ENCODE measurements around the gene FAAP24.

DNA sequence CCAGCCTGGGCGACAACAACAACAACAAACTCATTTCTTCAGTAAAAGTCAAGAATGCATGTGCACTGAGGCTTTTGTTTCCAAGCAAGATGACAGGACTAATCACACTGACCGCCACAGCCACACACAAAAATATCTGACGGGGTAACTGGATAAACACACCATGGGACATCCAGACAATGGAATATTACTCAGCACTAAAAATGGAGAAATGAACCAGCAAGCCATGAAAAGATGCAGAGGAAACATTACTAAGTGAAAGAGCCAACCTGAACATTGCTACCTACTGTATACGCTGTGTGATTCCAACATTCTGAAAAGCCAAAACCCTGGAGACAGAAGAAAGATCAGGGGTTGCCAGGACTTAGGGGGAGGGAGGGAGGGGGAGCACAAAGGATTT lies 36.7 kb downstream of the FAAP24 start:
- TF ChIP-seq POLR2A (IDR thresholded peaks at IDR 0.05; ENCODE audit: extremely low read depth, insufficient read length): no peak
- TF ChIP-seq, protein P1, sequence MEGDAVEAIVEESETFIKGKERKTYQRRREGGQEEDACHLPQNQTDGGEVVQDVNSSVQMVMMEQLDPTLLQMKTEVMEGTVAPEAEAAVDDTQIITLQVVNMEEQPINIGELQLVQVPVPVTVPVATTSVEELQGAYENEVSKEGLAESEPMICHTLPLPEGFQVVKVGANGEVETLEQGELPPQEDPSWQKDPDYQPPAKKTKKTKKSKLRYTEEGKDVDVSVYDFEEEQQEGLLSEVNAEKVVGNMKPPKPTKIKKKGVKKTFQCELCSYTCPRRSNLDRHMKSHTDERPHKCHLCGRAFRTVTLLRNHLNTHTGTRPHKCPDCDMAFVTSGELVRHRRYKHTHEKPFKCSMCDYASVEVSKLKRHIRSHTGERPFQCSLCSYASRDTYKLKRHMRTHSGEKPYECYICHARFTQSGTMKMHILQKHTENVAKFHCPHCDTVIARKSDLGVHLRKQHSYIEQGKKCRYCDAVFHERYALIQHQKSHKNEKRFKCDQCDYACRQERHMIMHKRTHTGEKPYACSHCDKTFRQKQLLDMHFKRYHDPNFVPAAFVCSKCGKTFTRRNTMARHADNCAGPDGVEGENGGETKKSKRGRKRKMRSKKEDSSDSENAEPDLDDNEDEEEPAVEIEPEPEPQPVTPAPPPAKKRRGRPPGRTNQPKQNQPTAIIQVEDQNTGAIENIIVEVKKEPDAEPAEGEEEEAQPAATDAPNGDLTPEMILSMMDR (IDR thresholded peaks at IDR 0.05; ENCODE audit: low read depth, low read length): no peak
- TF ChIP-seq, protein P2, sequence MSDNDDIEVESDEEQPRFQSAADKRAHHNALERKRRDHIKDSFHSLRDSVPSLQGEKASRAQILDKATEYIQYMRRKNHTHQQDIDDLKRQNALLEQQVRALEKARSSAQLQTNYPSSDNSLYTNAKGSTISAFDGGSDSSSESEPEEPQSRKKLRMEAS (IDR thresholded peaks at IDR 0.05; ENCODE audit: low read depth, low read length): no peak
